ENCODE results near the gene SPATS2L.

DNA sequence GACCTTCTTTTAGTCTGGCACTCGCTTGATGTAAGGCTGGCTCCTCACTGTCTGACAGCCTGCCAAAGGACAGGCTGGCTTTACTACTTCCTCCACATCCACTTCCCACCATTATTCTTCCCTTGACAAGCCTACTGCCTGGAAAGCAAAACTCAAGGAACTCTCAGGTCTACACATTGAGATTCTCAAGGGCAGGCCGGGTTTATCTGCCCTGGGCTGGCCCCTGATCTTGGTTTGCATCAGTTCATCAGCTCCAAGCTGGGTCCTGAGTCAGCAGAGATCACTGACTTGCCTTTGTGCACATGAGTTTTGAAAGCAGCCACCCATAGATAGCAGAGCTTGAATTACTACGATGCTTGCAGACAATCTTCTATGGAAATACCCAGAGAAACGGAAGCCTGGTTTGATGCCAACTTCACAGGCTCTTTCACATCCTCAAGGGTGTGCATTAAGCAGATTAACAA, 149.5 kb downstream of the SPATS2L start:
- TF ChIP-seq, protein P1, sequence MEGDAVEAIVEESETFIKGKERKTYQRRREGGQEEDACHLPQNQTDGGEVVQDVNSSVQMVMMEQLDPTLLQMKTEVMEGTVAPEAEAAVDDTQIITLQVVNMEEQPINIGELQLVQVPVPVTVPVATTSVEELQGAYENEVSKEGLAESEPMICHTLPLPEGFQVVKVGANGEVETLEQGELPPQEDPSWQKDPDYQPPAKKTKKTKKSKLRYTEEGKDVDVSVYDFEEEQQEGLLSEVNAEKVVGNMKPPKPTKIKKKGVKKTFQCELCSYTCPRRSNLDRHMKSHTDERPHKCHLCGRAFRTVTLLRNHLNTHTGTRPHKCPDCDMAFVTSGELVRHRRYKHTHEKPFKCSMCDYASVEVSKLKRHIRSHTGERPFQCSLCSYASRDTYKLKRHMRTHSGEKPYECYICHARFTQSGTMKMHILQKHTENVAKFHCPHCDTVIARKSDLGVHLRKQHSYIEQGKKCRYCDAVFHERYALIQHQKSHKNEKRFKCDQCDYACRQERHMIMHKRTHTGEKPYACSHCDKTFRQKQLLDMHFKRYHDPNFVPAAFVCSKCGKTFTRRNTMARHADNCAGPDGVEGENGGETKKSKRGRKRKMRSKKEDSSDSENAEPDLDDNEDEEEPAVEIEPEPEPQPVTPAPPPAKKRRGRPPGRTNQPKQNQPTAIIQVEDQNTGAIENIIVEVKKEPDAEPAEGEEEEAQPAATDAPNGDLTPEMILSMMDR (IDR thresholded peaks at IDR 0.05) = no peak
- no peak for TF ChIP-seq POLR2A (IDR thresholded peaks at IDR 0.05)

Measured in adrenal gland (tissue), 5 donors.